Neuron (in vitro differentiated cells): Measurements from ENCODE around the gene MKNK1.

Experiments
- H2AFZ ChIP-seq: one replicate; pipeline ENCODE4 v1.6.1; 2013; ENCODE audit warnings: low read depth, mild to moderate bottlenecking, inconsistent platforms, low read length, moderate library complexity
- H3K27me3 ChIP-seq: one replicate; pipeline ENCODE4 v1.6.1; 2013; ENCODE audit warnings: low read length; ENCODE audit not compliant: insufficient read depth
- H3K36me3 ChIP-seq: one replicate; pipeline ENCODE4 v1.6.1; 2013; ENCODE audit warnings: low read length; ENCODE audit not compliant: insufficient read depth
- H3K4me1 ChIP-seq: one replicate; pipeline ENCODE4 v1.6.1; 2013; ENCODE audit warnings: low read length; ENCODE audit not compliant: insufficient read depth
- H3K4me3 ChIP-seq: 2 replicates; pipeline ENCODE4 v1.5.1; 2013; ENCODE audit warnings: mild to moderate bottlenecking, low read length, moderate library complexity
- H3K9me3 ChIP-seq: one replicate; pipeline ENCODE4 v1.6.1; 2013; ENCODE audit warnings: low read length

Gene MKNK1

GRCh38 chr1:46599059-46599970 lies 4.8 kb downstream of the MKNK1 start:
- no peak overlapping the region for H2AFZ ChIP-seq
- H3K4me3 ChIP-seq: no peak overlapping the region

DNA sequence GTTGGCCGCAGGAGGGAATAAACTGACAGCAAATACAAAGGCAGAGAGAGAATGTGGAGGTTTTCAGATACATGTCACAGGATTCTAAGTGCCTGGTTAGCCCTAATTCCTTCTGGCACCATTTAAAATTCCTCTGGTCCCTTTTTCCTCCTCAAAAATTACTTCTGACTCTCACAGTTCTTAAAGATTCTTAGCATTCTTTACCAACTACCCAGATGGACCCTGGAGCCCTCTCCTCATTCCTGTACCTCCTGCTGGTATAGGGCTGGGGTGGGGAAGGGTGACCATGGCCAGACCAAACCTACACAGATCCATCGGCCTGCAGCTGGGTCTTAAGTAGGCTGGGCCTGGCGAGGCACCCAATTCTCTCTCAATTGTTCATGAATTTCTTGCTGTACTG lies 7.2 kb downstream of the MKNK1 start:
- no peaks in the 10 kb centered on the region for H3K27me3 ChIP-seq
- no peaks in the 10 kb centered on the region for H3K4me1 ChIP-seq
- H3K9me3 ChIP-seq: no peaks in the 10 kb centered on the region
- H3K4me3 ChIP-seq: no peak overlapping the region
- peaks cover 10% of the 10 kb centered on the region for H3K36me3 ChIP-seq
- no peak overlapping the region for H2AFZ ChIP-seq

More at GRCh38 chr1:46599059-46599970, 4.8 kb downstream of the MKNK1 start:
- no peaks in the 10 kb centered on the region for H3K27me3 ChIP-seq
- peaks cover 9% of the 10 kb centered on the region for H3K4me1 ChIP-seq
- no peaks in the 10 kb centered on the region for H3K9me3 ChIP-seq
- no peaks in the 10 kb centered on the region for H3K36me3 ChIP-seq

- no peak overlapping the region for H3K4me3 ChIP-seq
- H3K9me3 ChIP-seq: no peaks in the 10 kb centered on the region
- no peaks in the 10 kb centered on the region for H3K27me3 ChIP-seq
- no peaks in the 10 kb centered on the region for H3K4me1 ChIP-seq
- no peak overlapping the region for H2AFZ ChIP-seq
- H3K36me3 ChIP-seq: peaks cover 18% of the 10 kb centered on the region
These were observed 8.0 kb downstream of the MKNK1 start for GRCh38 chr1:46596036-46596435.

DNA sequence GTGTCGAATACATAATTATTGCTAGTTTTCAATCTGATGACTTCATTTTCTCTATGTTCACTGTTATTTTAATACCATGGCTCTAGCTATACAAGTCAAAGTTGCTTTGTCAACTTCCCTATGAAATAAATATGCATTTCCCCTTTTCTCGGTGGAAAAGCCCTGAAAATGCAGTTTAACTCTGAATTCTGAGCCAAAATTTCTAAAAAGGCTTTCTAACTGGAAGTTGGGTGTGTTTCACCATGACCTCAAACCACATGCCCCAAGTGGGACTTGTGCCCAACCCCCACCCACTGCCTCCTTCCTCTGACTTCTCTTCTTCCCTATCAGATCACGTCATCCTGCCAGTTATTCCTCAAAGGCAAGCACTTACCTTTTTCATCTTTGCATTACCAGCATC lies 8.9 kb downstream of the MKNK1 start:
- no peak overlapping the region for H3K4me3 ChIP-seq
- H3K4me1 ChIP-seq: no peaks in the 10 kb centered on the region
- peaks cover 5% of the 10 kb centered on the region for H3K9me3 ChIP-seq

GRCh38 chr1:46594063-46594462 lies 10.0 kb downstream of the MKNK1 start:
- no peak overlapping the region for H3K4me3 ChIP-seq
- peaks cover 15% of the 10 kb centered on the region for H3K9me3 ChIP-seq
- H3K36me3 ChIP-seq: peaks cover 35% of the 10 kb centered on the region
- no peaks in the 10 kb centered on the region for H3K27me3 ChIP-seq
- H2AFZ ChIP-seq: no peak overlapping the region
- no peaks in the 10 kb centered on the region for H3K4me1 ChIP-seq

More for the DNA sequence above, 8.9 kb downstream of the MKNK1 start:
- Histone ChIP-seq H2AFZ (no peak overlapping the region), H3K36me3 (peaks cover 27% of the 10 kb centered on the region), H3K27me3 (no peaks in the 10 kb centered on the region)

DNA sequence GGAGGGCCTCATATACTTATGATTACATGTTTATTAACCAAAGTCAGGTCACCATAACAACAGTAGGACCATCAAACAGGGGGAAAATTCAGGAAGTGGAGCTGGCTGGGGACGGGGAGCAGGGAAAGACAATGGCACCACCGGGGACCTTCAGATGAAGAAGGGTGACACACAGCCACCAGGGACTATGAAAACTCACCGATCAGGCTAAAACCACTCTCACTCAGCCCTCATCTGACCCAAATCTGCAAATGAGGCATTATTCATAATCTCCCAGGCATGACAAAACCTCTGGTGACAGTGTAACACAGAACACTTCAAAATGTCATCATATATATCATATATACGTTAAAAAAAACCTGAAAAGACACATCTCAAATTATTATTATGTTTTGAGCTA lies 11.2 kb downstream of the MKNK1 start:
- H3K4me3 ChIP-seq: no peak overlapping the region
- no peak overlapping the region for H2AFZ ChIP-seq
- H3K27me3 ChIP-seq: no peaks in the 10 kb centered on the region
- peaks cover 17% of the 10 kb centered on the region for H3K9me3 ChIP-seq
- H3K4me1 ChIP-seq: no peaks in the 10 kb centered on the region
- peaks cover 36% of the 10 kb centered on the region for H3K36me3 ChIP-seq

GRCh38 chr1:46589529-46589928 lies 14.5 kb downstream of the MKNK1 start:
- Histone ChIP-seq H3K36me3 (peaks cover 36% of the 10 kb centered on the region), H3K9me3 (peaks cover 17% of the 10 kb centered on the region), H3K27me3 (no peaks in the 10 kb centered on the region), H3K4me3 (no peak overlapping the region), H3K4me1 (no peaks in the 10 kb centered on the region), H2AFZ (no peak overlapping the region)

- no peak overlapping the region for H2AFZ ChIP-seq
- H3K4me1 ChIP-seq: no peaks in the 10 kb centered on the region
- peaks cover 28% of the 10 kb centered on the region for H3K36me3 ChIP-seq
- peaks cover 17% of the 10 kb centered on the region for H3K9me3 ChIP-seq
- H3K27me3 ChIP-seq: no peaks in the 10 kb centered on the region
- no peak overlapping the region for H3K4me3 ChIP-seq
These were observed 17.0 kb downstream of the MKNK1 start for GRCh38 chr1:46587069-46587468.

GRCh38 chr1:46585312-46585938 lies 18.6 kb downstream of the MKNK1 start:
- Histone ChIP-seq H3K27me3 (no peaks in the 10 kb centered on the region), H3K36me3 (peaks cover 17% of the 10 kb centered on the region), H3K4me1 (no peaks in the 10 kb centered on the region), H3K4me3 (no peak overlapping the region), H2AFZ (no peak overlapping the region), H3K9me3 (peaks cover 15% of the 10 kb centered on the region)

GRCh38 chr1:46583494-46583893 lies 20.6 kb downstream of the MKNK1 start:
- no peaks in the 10 kb centered on the region for H3K27me3 ChIP-seq
- no peak overlapping the region for H3K4me3 ChIP-seq
- no peaks in the 10 kb centered on the region for H3K9me3 ChIP-seq
- no peaks in the 10 kb centered on the region for H3K4me1 ChIP-seq
- no peak overlapping the region for H2AFZ ChIP-seq
- peaks cover 15% of the 10 kb centered on the region for H3K36me3 ChIP-seq

- Histone ChIP-seq H2AFZ (no peak overlapping the region), H3K4me1 (no peaks in the 10 kb centered on the region), H3K4me3 (no peak overlapping the region), H3K27me3 (no peaks in the 10 kb centered on the region), H3K9me3 (no peaks in the 10 kb centered on the region), H3K36me3 (peaks cover 15% of the 10 kb centered on the region)
These were observed 21.1 kb downstream of the MKNK1 start for GRCh38 chr1:46582972-46583371.

GRCh38 chr1:46581681-46582455 lies 22.2 kb downstream of the MKNK1 start:
- H3K4me1 ChIP-seq: no peaks in the 10 kb centered on the region
- peaks cover 15% of the 10 kb centered on the region for H3K36me3 ChIP-seq
- no peaks in the 10 kb centered on the region for H3K9me3 ChIP-seq
- H3K4me3 ChIP-seq: no peak overlapping the region
- no peaks in the 10 kb centered on the region for H3K27me3 ChIP-seq
- no peak overlapping the region for H2AFZ ChIP-seq
